Activated CD4-positive, alpha-beta T cell treated with anti-CD3 and anti-CD28 coated beads, Interleukin-10, Interleukin-2, amounts not matched to agents 100 ng/mL and 50 ng/mL, durations not matched to agents 16 hours and 8 hours (primary cell): ENCODE measurements around the gene KCNN3.

ENCODE experiments used
- DNase-seq: peaks from one replicate; pipeline ENCODE4 v3.0.0-alpha.2; 2020

KCNN3 gene

GRCh38 chr1:154745750-154746425, 124.2 kb downstream of the KCNN3 start:
- DNase-seq = no peak

DNA sequence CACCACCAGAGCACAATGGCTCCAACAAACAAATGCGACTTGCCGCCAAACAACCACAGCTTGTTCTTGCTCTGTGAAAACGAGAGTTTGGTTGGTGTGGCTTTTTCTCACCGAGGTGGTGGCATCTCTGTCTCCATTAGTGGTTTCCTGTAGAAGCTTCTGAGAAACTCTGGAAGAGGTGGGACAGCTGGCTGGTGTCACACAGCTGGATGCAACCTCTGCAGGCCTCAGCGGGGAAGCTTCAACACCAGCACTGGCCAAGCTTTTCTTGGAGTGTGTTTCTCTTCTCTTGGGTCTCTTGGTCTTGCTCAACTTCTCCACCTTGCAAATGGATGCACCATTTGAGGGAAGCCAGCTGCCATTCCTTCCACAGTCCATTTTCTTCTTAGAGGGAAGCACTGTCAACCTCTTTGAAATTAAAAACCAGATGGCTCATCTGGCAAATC, 124.8 kb downstream of the KCNN3 start:
- DNase-seq = peak; percentile 87

DNA sequence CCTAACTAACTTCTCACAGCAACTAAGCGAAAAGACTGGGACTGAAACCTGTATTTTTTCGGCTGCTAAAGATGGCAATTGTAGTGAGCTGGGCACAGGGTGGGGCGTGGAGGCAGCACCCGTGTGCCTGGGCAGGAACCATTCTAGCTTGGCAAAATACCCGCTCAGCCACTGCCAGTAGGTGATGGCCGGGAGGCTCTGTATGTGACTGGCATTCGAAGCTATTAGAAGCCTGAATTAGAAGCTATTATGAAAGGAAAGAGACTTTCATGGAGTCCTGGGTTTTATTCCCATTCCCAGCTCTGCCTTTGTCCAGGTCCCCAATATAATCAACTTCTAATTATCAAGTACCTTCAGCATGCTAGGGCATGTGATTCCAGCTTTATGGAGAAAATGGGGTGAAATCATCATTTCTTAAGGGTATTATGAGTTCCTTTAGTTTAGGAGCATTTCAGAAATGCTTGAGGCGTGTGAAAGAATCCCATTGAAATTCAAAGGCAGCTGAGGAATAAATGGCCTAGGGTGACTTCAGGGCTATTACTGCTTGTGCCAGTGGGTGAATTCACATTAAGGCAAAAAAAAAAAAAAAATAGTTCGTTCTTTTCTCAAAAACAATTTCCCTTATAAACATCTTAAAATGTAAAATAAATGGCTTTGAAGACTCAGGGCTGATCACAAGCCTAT, 125.6 kb downstream of the KCNN3 start:
- DNase-seq = no peak

- DNase-seq = no peak
Observed at GRCh38 chr1:154743526-154744036, 126.5 kb downstream of the KCNN3 start.

GRCh38 chr1:154742606-154743005, 127.5 kb downstream of the KCNN3 start:
- no peak for DNase-seq

- DNase-seq = no peak
Observed at GRCh38 chr1:154741741-154742495, 128.2 kb downstream of the KCNN3 start.

DNA sequence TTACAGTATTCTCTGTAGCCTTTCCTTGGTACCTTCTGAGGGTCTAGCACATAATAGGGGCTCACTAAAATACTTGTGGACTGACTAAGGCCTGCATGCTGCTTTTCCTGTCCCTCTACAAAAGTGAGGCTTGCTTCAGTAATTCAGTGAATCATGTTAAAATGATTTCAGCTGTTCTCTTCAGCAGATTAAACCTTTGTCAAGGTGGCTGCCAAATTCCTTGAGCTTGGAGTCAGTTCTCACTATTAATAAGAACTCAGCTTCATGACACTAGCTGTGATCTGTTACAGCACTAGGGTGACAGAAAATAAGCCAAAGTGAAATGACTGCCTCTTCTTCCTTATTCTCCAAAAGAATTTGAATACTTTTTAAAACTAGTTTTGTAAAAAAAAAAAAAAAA, 128.8 kb downstream of the KCNN3 start:
- DNase-seq = no peak

DNA sequence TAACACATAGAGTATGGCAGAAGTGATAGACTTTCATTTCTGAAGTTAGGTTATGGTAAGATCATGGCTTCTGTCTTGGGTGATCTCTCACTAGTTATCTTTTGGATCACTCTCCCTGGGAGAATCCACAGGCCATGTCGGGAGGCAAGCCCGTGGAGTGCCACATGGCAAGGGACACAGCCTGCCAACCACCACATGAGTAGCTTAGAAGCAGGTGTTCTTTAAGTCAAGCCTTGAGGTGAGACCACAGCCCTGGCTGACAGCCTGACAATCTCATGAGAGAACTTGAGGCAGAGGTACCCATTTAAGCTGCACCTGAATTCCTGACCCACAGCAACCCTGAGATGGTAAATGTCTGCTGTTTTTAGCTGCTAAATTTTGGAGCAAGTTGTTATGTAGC, 130.4 kb downstream of the KCNN3 start:
- no peak for DNase-seq

GRCh38 chr1:154736841-154737240, 133.2 kb downstream of the KCNN3 start:
- peak; percentile 64 for DNase-seq

GRCh38 chr1:154735804-154736168, 134.3 kb downstream of the KCNN3 start:
- no peak for DNase-seq

GRCh38 chr1:154735061-154735803, 134.8 kb downstream of the KCNN3 start:
- no peak for DNase-seq

DNA sequence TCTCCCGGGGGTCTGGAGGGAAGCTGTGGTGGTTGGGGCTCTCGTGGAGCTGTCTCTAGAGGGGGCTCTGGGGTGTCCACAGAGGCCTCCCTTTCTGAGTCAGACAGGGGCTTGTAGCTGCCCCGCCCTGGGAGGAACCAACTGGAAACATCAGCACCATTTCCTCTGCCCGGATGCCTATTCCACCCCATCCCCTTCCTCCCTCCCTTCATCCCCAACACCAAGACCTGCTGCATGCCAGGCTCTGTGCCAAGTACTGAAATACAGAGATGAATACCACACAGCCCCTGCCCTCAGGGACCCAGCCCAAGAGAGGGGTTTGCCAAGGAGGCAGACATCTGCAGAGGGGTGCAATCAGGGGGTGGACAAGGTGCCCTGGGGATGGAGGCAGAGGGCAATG, 136.5 kb downstream of the KCNN3 start:
- DNase-seq = no peak

DNA sequence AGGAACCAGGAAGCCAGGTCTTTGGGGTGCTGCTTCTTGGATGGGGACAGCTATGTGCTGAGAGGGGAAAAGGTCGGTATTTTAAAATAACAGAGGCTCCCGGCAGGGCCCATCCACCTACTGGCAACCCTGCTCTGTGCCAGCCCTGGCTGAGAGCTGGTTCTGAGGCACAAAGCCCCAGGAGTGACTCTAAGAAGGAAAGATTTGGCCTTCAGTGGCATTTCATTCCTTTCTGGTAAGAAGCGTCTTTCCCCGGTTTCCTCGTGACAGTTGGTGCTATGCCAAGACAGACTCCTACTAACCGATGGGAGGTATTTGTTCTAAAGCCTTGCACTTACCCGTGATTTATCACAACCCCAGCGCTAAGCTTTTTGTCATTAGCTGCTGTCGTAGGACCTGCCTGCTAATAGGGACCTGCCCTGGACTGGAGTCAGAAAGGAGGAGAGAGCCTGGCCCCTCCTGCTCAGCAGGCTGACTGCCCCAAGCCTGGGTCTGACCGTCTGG, 139.0 kb downstream of the KCNN3 start:
- DNase-seq = no peak

DNA sequence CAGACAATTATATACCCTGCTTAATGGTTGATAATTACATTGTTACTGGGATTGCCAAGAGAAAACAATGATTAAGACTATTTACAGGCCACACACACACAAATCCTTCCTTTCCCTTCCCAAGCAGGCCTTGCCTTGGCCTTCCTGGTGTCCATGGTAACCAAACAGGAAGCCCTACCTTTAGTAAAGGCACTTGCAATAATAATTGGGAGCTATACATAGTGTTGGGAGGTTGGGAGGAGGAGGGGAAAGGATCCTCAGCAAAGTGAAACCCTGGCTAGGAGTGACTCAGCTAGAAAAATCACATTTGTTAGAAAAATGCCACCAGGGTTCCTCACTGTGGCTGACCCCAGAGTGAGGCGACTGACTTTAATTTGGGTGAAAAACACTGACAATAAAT, 139.8 kb downstream of the KCNN3 start:
- peak; percentile 41 for DNase-seq

DNA sequence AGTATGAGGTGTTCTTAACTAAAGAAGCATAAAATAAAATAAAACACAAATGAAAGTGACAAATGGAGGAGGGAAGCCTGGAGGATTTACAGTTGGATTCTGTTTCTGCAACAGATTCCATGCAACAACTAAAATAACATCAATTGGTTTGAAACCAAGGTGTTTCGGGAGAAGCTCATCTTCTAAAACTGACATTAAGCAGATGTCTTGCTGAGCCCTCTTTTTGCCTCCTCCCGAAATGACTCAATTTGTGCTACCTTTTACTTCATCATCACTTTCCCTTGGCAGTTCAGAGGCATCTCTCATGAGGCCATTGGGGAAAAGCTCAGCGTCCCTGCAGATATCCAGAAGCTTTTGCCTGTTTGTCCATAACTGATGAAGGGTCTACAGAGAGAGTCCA, 140.5 kb downstream of the KCNN3 start:
- peak; percentile 71 for DNase-seq

DNA sequence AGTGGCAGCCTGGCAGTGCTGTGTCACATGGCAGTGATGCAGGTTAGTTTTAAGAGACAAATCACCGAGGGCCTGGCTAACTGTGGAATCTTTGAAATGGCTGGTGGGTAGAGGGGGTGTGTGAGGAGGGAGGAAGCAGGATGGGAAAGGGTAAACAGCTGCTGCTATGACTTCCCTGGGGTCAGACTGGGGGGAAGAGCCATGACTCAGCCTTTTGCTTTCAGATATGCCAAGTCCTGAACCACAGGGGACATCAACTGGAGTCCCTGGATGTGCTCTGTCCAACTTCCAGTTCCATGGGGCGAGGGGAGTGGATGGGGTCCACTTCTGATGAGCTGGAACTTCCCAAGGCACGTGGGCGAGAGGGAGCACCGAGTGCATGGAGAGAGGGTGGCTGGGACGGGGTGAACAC, 141.0 kb downstream of the KCNN3 start:
- DNase-seq = peak; percentile 20

- DNase-seq = no peak
Observed at GRCh38 chr1:154726896-154727753, 143.0 kb downstream of the KCNN3 start.

- peak; percentile 86 for DNase-seq
Observed at GRCh38 chr1:154726443-154726842, 143.6 kb downstream of the KCNN3 start.

GRCh38 chr1:154725865-154726264, 144.2 kb downstream of the KCNN3 start:
- no peak for DNase-seq

DNA sequence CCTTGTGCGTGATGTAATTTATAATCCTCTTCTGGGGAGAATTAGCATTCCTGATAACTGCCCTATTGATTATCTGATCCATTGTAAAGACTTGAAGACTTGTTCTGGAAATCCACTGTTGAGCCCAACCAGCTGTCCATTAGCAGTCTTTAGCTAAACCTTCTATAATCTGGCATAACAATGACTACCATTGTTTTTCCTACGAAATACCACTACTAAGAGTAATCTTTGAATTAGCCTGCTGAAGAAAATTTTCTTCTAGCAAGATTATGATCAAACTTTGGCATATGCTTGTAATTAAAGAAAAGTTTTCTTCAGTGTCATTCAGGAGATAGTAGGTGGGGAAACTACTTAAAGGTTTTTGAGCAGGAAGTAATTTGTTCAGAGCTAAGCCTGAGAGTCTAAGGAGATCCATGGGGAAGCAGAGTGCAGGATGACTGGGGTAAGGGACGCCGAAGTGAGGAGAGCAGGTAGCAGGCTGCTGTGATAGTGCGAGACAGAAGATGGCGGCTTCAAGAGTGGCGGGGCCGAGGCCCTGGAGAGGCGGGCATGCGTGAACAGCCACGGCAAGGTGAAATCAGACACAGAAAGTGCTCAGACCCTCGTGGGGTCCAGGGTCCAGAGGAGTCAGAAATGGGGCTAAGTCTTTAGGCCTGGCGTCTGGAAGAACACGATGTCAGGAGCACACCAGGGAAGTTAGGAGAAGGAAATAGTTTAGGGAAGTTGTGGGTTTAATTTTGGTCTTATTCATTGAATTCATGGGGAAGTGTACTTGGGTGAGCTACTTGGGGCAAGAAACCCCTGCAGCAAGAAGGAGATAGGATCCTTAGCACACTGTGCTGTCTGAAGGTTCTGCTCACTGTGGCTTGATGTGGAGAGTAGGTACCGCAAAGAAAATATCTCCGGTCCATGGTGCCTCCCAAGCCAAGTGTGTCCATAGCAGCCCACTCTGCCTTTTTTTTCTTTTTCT, 149.5 kb downstream of the KCNN3 start:
- no peak for DNase-seq
